Thyroid gland (tissue), 4 donors: ENCODE measurements around the gene RNF175. TPM values are rescaled to one million over a fixed set of nuclear protein-coding genes. Genes with fewer than 3 reads are reported as not detected.

Experiments
- DNase-seq, 2 donors: peaks; one replicate each; pipeline ENCODE4 v3.0.0-alpha.2; 2019
- H3K27ac ChIP-seq, 3 donors: fragments of 200-600 bp; sonication (generic); 1 replicate in 2 of 3; 2 replicates in 1 of 3; pipeline ENCODE4 v1.5.1; 2016 to 2019; ENCODE audit warnings: mild to moderate bottlenecking in 1 of 3, moderate library complexity in 1 of 3
- H3K27me3 ChIP-seq: fragments of 200-600 bp; sonication (generic); one replicate; pipeline ENCODE4 v1.5.1; 2019
- H3K36me3 ChIP-seq, 2 donors: fragments of 200-600 bp; sonication (generic); one replicate each; pipeline ENCODE4 v1.5.1; 2016 to 2019
- H3K4me1 ChIP-seq, 2 donors: fragments of 200-600 bp; sonication (generic); one replicate each; pipeline ENCODE4 v1.5.1; 2017 to 2019
- H3K4me3 ChIP-seq, 3 donors: fragments of 200-600 bp; sonication (generic); replicated peaks in 1 of 3; 1 replicate in 2 of 3; 2 replicates in 1 of 3; pipeline ENCODE4 v1.5.1; 2016; ENCODE audit warnings: mild to moderate bottlenecking in 1 of 3
- H3K9me3 ChIP-seq: fragments of 200-600 bp; sonication (generic); one replicate; pipeline ENCODE4 v1.5.1; 2017
- CTCF ChIP-seq, 6 experiments: fragments of 200-600 bp in 3 of 6; fragments of 450-650 bp in 3 of 6; sonication (generic) in 3 of 6; IDR thresholded peaks; one replicate each; pipeline ENCODE4 v1.5.1; 2016 to 2019; ENCODE audit warnings: antibody characterized with exemption in 6 of 6, mild to moderate bottlenecking in 2 of 6, inconsistent platforms in 1 of 6, moderate library complexity in 1 of 6
- POLR2A ChIP-seq, 2 donors: fragments of 450-650 bp; IDR thresholded peaks; one replicate each; pipeline ENCODE4 v1.6.1; 2017; ENCODE audit warnings: antibody characterized with exemption in 2 of 2, mild to moderate bottlenecking in 2 of 2, moderate library complexity in 1 of 2
- WGBS, 2 donors: methylation state at CpG; one replicate each; pipeline ENCODE4 v1.1.5; 2017; 5-methylcytosine and 5-hydroxymethylcytosine counted together
- intact Hi-C: fragments of 100-400 bp; cut with DNase I; formaldehyde crosslinking; loops from one replicate; pipeline ENCODE4 v1.15.1; 2023
- total RNA-seq, 4 donors: library from RNA; depleted of rRNA; stranded (reverse); fragments of >200 nt; gene quantifications; one replicate each; pipeline ENCODE4 v1.2.3, GENCODE V29; 2016

The RNF175 gene
- total RNA-seq, 4 donors from 2014 or later: 3.4 TPM; not detected in 3

- peak; percentile 26 to 27 for DNase-seq
- intact Hi-C loops: no loop called here
- 6 to 16% methylated on average over 16 to 37 of the region's 37 CpGs for WGBS, 2 donors
- Histone ChIP-seq H3K36me3 (no peaks in the 10 kb centered on the region), H3K27me3 (peaks cover 51% of the 10 kb centered on the region), H3K9me3 (no peaks in the 10 kb centered on the region), H3K4me3 (peak overlapping the region in 1 of 3 donors; percentile 0), H3K4me1 (peaks cover 30 to 36% of the 10 kb centered on the region in 2 donors), H3K27ac (no peak overlapping the region)
- no peak for TF ChIP-seq POLR2A (IDR thresholded peaks at IDR 0.05)
- no peak for TF ChIP-seq CTCF (IDR thresholded peaks at IDR 0.05)
Observed at GRCh38 chr4:153791746-153792617, 32.2 kb upstream of the RNF175 start.

GRCh38 chr4:153790962-153791551 is 31.2 kb upstream of the RNF175 start:
- 3 to 8% methylated on average over 27 to 37 of the region's 51 CpGs for WGBS, 2 donors
- Histone ChIP-seq H3K27me3 (peaks cover 51% of the 10 kb centered on the region), H3K36me3 (no peaks in the 10 kb centered on the region), H3K9me3 (no peaks in the 10 kb centered on the region), H3K4me1 (peaks cover 30 to 36% of the 10 kb centered on the region in 2 donors), H3K27ac (no peak overlapping the region), H3K4me3 (no peak overlapping the region)
- TF ChIP-seq CTCF (IDR thresholded peaks at IDR 0.05) (no peak), POLR2A (IDR thresholded peaks at IDR 0.05) (no peak)
- intact Hi-C loops: no loop called here
- DNase-seq: peak; percentile 18 to 25

GRCh38 chr4:153790500-153790865 is 30.7 kb upstream of the RNF175 start:
- Histone ChIP-seq H3K4me1 (peaks cover 30 to 36% of the 10 kb centered on the region in 2 donors), H3K36me3 (no peaks in the 10 kb centered on the region), H3K9me3 (no peaks in the 10 kb centered on the region), H3K27me3 (peaks cover 51% of the 10 kb centered on the region), H3K27ac (no peak overlapping the region), H3K4me3 (no peak overlapping the region)
- WGBS, 2 donors: 36 to 44% methylated on average over 10 of the region's 10 CpGs
- TF ChIP-seq CTCF (IDR thresholded peaks at IDR 0.05) (no peak), POLR2A (IDR thresholded peaks at IDR 0.05) (no peak)
- intact Hi-C loops: no loop called here
- DNase-seq: no peak

GRCh38 chr4:153789741-153790499 is 30.1 kb upstream of the RNF175 start:
- H3K4me1 ChIP-seq: peaks cover 30 to 36% of the 10 kb centered on the region in 2 donors
- no peak for DNase-seq
- TF ChIP-seq POLR2A (IDR thresholded peaks at IDR 0.05): no peak
- TF ChIP-seq CTCF (IDR thresholded peaks at IDR 0.05): no peak
- no peak overlapping the region for H3K4me3 ChIP-seq
- H3K27me3 ChIP-seq: peaks cover 51% of the 10 kb centered on the region
- 32 to 34% methylated on average over 28 of the region's 28 CpGs for WGBS, 2 donors
- no peak overlapping the region for H3K27ac ChIP-seq
- H3K36me3 ChIP-seq: no peaks in the 10 kb centered on the region
- intact Hi-C loops: no loop called here
- H3K9me3 ChIP-seq: no peaks in the 10 kb centered on the region
